ENCODE results near the gene SEC63. TPM values are rescaled to one million over a fixed set of nuclear protein-coding genes. Genes with fewer than 3 reads are reported as not detected.

SEC63 gene
- total and polyA plus RNA-seq, 2 of the 4 experiments (the other 2 are of a cell fraction) = 8.6 to 22.4 TPM

DNA sequence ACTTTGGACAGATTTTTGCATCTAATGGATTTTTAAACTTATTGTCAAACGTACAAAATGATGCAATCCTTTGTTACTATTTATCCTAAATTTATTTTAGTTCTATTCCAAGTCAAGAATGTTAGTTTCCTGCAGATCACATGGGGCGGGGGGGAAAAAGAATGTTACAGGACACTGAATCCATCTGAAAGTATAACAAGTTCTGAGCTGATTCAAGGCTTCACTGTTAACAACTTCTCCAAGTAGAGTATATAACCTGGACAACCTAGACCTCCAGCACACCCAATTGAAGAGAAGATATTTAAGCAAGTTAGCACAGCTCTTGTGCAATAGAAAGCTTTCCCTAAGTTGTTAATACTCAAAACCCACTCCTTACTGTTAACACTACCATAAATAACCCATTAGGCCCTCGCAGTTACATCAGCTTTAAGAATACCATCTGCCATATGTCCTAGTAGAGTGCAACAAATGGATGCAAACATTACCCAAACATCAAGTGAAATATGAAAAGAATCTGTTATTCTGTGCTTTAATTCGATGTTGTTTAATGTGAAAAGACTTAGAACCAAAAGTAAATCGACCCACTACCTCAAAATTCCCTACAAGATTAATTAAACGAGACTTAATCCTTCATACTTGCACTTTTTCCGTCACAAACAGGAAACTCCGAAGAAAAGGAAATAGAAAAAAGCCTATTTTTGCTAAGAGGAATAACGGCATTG is 1.3 kb downstream of the SEC63 start:
- Histone ChIP-seq H3K4me3 (ENCODE audit: insufficient read depth, low read depth, low read length) (peak overlapping the region; percentile 90), H4K20me1 (ENCODE audit: insufficient read depth, low read length) (peaks cover 31% of the 10 kb centered on the region), H2BK5ac (ENCODE audit: low read depth, low read length, poor library complexity, severe bottlenecking) (peak overlapping the region; percentile 86), H4K8ac (ENCODE audit: low read depth in 2 of 2, low read length in 2 of 2) (peak overlapping the region; percentile 62; a peak in 3 of 4 replicates), H3K18ac (ENCODE audit: low read depth, low read length) (peak overlapping the region; percentile 75), H2BK20ac (ENCODE audit: low read depth, low read length) (no peak overlapping the region), H3K9ac (ENCODE audit: low read depth, low read length) (peak overlapping the region; percentile 99), H4K91ac (ENCODE audit: insufficient read depth, low read depth, low read length) (peak overlapping the region; percentile 70; the same call in 1 of the 2 replicates), H3K4me1 (ENCODE audit: control insufficient read depth, insufficient read depth, low read length) (peaks cover 5% of the 10 kb centered on the region; the same call in 1 of the 2 replicates), H3K56ac (ENCODE audit: extremely low read depth, insufficient read depth, low read length) (peak overlapping the region; percentile 96), H3K36me3 (ENCODE audit: control insufficient read depth, insufficient read depth, low read length) (peaks cover 3% of the 10 kb centered on the region; the same call in 1 of the 2 replicates), H3K4ac (ENCODE audit: low read depth, low read length) (peak overlapping the region; percentile 94; the same call in 1 of the 2 replicates), H3K27me3 (ENCODE audit: control insufficient read depth, insufficient read depth, low read length) (no peaks in the 10 kb centered on the region), H3K4me2 (ENCODE audit: low read depth, low read length) (peak overlapping the region; percentile 77), H3K23ac (ENCODE audit: low read depth, low read length) (peak overlapping the region; percentile 97), H2AK9ac (replicated peaks; ENCODE audit: low read depth, low read length, poor library complexity) (no peak overlapping the region), H3K79me1 (ENCODE audit: low read depth in 1 of 2, low read length in 2 of 2) (peaks cover 0 to 22% of the 10 kb centered on the region in 2 experiments; a peak in 1 of 4 replicates), H3K9me1 (ENCODE audit: insufficient read depth, low read length) (peaks cover 3% of the 10 kb centered on the region; the same call in 1 of the 2 replicates), H3K9me3 (ENCODE audit: control insufficient read depth, insufficient read depth, low read length) (no peaks in the 10 kb centered on the region), H2BK15ac (ENCODE audit: low read depth, low read length) (no peak overlapping the region), H4K5ac (ENCODE audit: low read depth, low read length) (0 out of 2 replicates have a peak overlapping the region, but pooled peaks have one; percentile 4), H2AFZ (replicated peaks; ENCODE audit: low read length, poor library complexity) (peak overlapping the region; percentile 99), H3K27ac (ENCODE audit: insufficient read depth, low read length) (peak overlapping the region; percentile 95), H2BK120ac (ENCODE audit: low read depth, low read length) (peak overlapping the region; percentile 11; the same call in 1 of the 2 replicates), H2AK5ac (ENCODE audit: low read depth, low read length) (no peak overlapping the region), H3K14ac (replicated peaks; ENCODE audit: low read depth, low read length) (peak overlapping the region; percentile 95)
- dilution Hi-C loops (cut with HindIII; ENCODE audit: low sequenced_read_pairs, unreplicated experiment) = no loop called here
- BruUV-seq (replicated peaks) = no TSS peak
- ATAC-seq (ENCODE audit: low read depth) = no peak
- no CpG with 5 or more reads among the region's 9 CpGs for WGBS, 2 experiments (ENCODE audit: extremely low coverage in 2 of 2, insufficient read length in 1 of 2)
- in situ Hi-C loops (cut with MboI; ENCODE audit: low sequenced_read_pairs) = no loop called here
- peak; percentile 65 for DNase-seq
- intact Hi-C loops (cut with micrococcal nuclease) = loop anchor here (10.0 kb wide), 1 partner anchor 282 kb away; no protein-coding TSS in a partner anchor
- ChIA-PET CTCF (no interaction called here), POLR2A (ENCODE audit: unreplicated experiment) (no interaction called here)
- TF ChIP-seq, protein P1, sequence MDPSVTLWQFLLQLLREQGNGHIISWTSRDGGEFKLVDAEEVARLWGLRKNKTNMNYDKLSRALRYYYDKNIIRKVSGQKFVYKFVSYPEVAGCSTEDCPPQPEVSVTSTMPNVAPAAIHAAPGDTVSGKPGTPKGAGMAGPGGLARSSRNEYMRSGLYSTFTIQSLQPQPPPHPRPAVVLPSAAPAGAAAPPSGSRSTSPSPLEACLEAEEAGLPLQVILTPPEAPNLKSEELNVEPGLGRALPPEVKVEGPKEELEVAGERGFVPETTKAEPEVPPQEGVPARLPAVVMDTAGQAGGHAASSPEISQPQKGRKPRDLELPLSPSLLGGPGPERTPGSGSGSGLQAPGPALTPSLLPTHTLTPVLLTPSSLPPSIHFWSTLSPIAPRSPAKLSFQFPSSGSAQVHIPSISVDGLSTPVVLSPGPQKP (IDR thresholded peaks at IDR 0.05; ENCODE audit: borderline replicate concordance, low read depth, low read length) = no peak
- TF ChIP-seq CEBPB (IDR thresholded peaks at IDR 0.05; ENCODE audit: low read depth, low read length) (peak; percentile 94), POLR2A (IDR thresholded peaks at IDR 0.05; ENCODE audit: low read depth, low read length) (no peak), RAD21 (IDR thresholded peaks at IDR 0.05; ENCODE audit: low read length) (no peak), BHLHE40 (IDR thresholded peaks at IDR 0.05; ENCODE audit: low read depth, low read length) (no peak), MAZ (IDR thresholded peaks at IDR 0.05; ENCODE audit: borderline replicate concordance, low read depth, low read length) (no peak), CHD1 (IDR thresholded peaks at IDR 0.05; ENCODE audit: low read depth, low read length) (peak; percentile 82; the same call in 1 of the 2 replicates), SMC3 (IDR thresholded peaks at IDR 0.05; ENCODE audit: low read depth, low read length) (no peak), RFX5 (IDR thresholded peaks at IDR 0.05; ENCODE audit: low read depth, low read length) (no peak), MAFK (IDR thresholded peaks at IDR 0.05; ENCODE audit: low read depth, low read length) (no peak), NFE2L2 (IDR thresholded peaks at IDR 0.05; ENCODE audit: low read depth, low read length) (no peak), RCOR1 (IDR thresholded peaks at IDR 0.05; ENCODE audit: insufficient replicate concordance, low read length) (no peak)
- TF ChIP-seq, protein P2, sequence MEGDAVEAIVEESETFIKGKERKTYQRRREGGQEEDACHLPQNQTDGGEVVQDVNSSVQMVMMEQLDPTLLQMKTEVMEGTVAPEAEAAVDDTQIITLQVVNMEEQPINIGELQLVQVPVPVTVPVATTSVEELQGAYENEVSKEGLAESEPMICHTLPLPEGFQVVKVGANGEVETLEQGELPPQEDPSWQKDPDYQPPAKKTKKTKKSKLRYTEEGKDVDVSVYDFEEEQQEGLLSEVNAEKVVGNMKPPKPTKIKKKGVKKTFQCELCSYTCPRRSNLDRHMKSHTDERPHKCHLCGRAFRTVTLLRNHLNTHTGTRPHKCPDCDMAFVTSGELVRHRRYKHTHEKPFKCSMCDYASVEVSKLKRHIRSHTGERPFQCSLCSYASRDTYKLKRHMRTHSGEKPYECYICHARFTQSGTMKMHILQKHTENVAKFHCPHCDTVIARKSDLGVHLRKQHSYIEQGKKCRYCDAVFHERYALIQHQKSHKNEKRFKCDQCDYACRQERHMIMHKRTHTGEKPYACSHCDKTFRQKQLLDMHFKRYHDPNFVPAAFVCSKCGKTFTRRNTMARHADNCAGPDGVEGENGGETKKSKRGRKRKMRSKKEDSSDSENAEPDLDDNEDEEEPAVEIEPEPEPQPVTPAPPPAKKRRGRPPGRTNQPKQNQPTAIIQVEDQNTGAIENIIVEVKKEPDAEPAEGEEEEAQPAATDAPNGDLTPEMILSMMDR (conservative IDR thresholded peaks at IDR 0.05; ENCODE audit: low read depth, low read length) = no peak
- TF ChIP-seq, protein P3, sequence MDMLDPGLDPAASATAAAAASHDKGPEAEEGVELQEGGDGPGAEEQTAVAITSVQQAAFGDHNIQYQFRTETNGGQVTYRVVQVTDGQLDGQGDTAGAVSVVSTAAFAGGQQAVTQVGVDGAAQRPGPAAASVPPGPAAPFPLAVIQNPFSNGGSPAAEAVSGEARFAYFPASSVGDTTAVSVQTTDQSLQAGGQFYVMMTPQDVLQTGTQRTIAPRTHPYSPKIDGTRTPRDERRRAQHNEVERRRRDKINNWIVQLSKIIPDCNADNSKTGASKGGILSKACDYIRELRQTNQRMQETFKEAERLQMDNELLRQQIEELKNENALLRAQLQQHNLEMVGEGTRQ (IDR thresholded peaks at IDR 0.05; ENCODE audit: low read depth, low read length) = peak; percentile 56; the same call in 1 of the 2 replicates
